Choroid plexus epithelial cell (primary cell): Measurements from ENCODE around the gene GNA14.
"Not testable (repeated sequence)": the region's sequence is repeated elsewhere in the genome, so short reads cannot be mapped to it uniquely, and the experiment has no call there.

ENCODE experiments used
- DNase-seq: peaks from one replicate; pipeline ENCODE4 v3.0.0-alpha.2; 2010; ENCODE audit warnings: low read depth
- H3K4me3 ChIP-seq: 2 replicates; pipeline ENCODE4 v1.5.1; 2011; ENCODE audit warnings: low read depth, mild to moderate bottlenecking, control low read depth, low read length, moderate library complexity
- CTCF ChIP-seq: conservative IDR thresholded peaks from 2 replicates; pipeline ENCODE4 v1.5.1; 2011; ENCODE audit warnings: low read depth, mild to moderate bottlenecking, control low read depth, inconsistent platforms, low read length, moderate library complexity

The GNA14 gene

GRCh38 chr9:77586591-77586990 is 61.5 kb downstream of the GNA14 start:
- TF ChIP-seq CTCF: no peak
- no peak for DNase-seq
- no peak overlapping the region for H3K4me3 ChIP-seq

GRCh38 chr9:77585335-77585786 is 62.8 kb downstream of the GNA14 start:
- H3K4me3 ChIP-seq: no peak overlapping the region
- no peak for DNase-seq
- TF ChIP-seq CTCF: no peak

GRCh38 chr9:77584927-77585326 is 63.2 kb downstream of the GNA14 start:
- not testable (repeated sequence) for DNase-seq, H3K4me3 ChIP-seq

- no peak overlapping the region for H3K4me3 ChIP-seq
- DNase-seq: no peak
- no peak for TF ChIP-seq CTCF
Observed at GRCh38 chr9:77582961-77583576, 65.1 kb downstream of the GNA14 start.

GRCh38 chr9:77582525-77582924 is 65.6 kb downstream of the GNA14 start:
- H3K4me3 ChIP-seq: no peak overlapping the region
- no peak for TF ChIP-seq CTCF
- no peak for DNase-seq

- no peak for TF ChIP-seq CTCF
- peak; percentile 38 for DNase-seq
- H3K4me3 ChIP-seq: no peak overlapping the region
Observed at GRCh38 chr9:77575785-77576184, 72.3 kb downstream of the GNA14 start.

GRCh38 chr9:77569335-77569734 is 78.8 kb downstream of the GNA14 start:
- TF ChIP-seq CTCF: no peak
- H3K4me3 ChIP-seq: no peak overlapping the region
- DNase-seq: no peak

GRCh38 chr9:77563174-77563573 is 84.9 kb downstream of the GNA14 start:
- H3K4me3 ChIP-seq: no peak overlapping the region
- TF ChIP-seq CTCF: no peak
- no peak for DNase-seq
